Measurements from ENCODE around the gene TMEM63C.

- TF ChIP-seq PATZ1 (CRISPR knock-in tag; IDR thresholded peaks at IDR 0.05; ENCODE audit: borderline replicate concordance) (no peak), GLIS3 (CRISPR knock-in tag; IDR thresholded peaks at IDR 0.05) (no peak), ZNF70 (CRISPR knock-in tag; IDR thresholded peaks at IDR 0.05) (no peak), CREB5 (CRISPR knock-in tag; IDR thresholded peaks at IDR 0.05; ENCODE audit: low read depth) (no peak), PPARA (CRISPR knock-in tag; IDR thresholded peaks at IDR 0.05; ENCODE audit: borderline replicate concordance) (no peak), ARNTL (CRISPR knock-in tag; IDR thresholded peaks at IDR 0.05; ENCODE audit: borderline replicate concordance, low read depth) (no peak)
These were observed 17.0 kb downstream of the TMEM63C start for GRCh38 chr14:77198561-77198960.
